Measurements from ENCODE around the gene F2R. TPM values are rescaled to one million over a fixed set of nuclear protein-coding genes. Genes with fewer than 3 reads are reported as not detected.

F2R gene
- polyA plus RNA-seq, 2 donors = 0.45 to 1.5 TPM

DNA sequence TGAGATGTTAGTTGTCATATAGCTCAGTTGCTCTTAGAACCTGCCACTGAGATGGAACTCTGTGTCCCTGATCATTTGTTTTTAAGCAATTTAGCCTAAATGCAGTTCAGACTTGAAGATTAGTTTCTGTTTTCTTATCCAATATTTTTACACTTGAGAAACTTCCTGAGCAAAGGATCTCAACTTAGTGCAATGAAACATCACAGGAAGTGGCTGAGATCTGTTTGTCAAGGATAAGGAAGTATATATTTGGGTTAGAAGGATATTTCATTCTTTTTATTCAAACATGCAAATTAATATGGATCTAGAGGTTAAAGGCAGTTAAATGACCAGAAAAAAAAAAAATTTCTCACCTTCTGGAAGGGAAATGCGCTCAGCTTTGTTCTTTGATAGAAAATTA lies 19.7 kb upstream of the F2R start:
- no peaks in the 10 kb centered on the region for H3K27me3 ChIP-seq (ENCODE audit: control insufficient read depth in 1 of 2, insufficient read depth in 2 of 2, low read length in 2 of 2)
- H3K36me3 ChIP-seq (ENCODE audit: control insufficient read depth in 2 of 2, insufficient read depth in 2 of 2, low read length in 1 of 2) = no peaks in the 10 kb centered on the region
- no peak overlapping the region for H3K27ac ChIP-seq (ENCODE audit: low read depth in 2 of 2, low read length in 1 of 2)
- no peaks in the 10 kb centered on the region for H3K4me1 ChIP-seq (ENCODE audit: control insufficient read depth in 2 of 2, insufficient read depth in 2 of 2, low read length in 1 of 2)
- H3K9me3 ChIP-seq (ENCODE audit: control insufficient read depth in 2 of 2, insufficient read depth in 1 of 2, low read depth in 1 of 2, low read length in 1 of 2) = no peaks in the 10 kb centered on the region
- no peak overlapping the region for H3K4me3 ChIP-seq (ENCODE audit: low read depth in 1 of 2, low read length in 2 of 2)
- 98 to 99% methylated on average over 1 of the region's 1 CpG for WGBS, 2 donors

GRCh38 chr5:76697670-76698069 lies 18.3 kb upstream of the F2R start:
- no peaks in the 10 kb centered on the region for H3K4me1 ChIP-seq (ENCODE audit: control insufficient read depth in 2 of 2, insufficient read depth in 2 of 2, low read length in 1 of 2)
- no peak overlapping the region for H3K4me3 ChIP-seq (ENCODE audit: low read depth in 1 of 2, low read length in 2 of 2)
- WGBS, 2 donors = 97% methylated on average over 5 of the region's 5 CpGs
- no peak overlapping the region for H3K27ac ChIP-seq (ENCODE audit: low read depth in 2 of 2, low read length in 1 of 2)
- H3K36me3 ChIP-seq (ENCODE audit: control insufficient read depth in 2 of 2, insufficient read depth in 2 of 2, low read length in 1 of 2) = no peaks in the 10 kb centered on the region
- no peaks in the 10 kb centered on the region for H3K27me3 ChIP-seq (ENCODE audit: control insufficient read depth in 1 of 2, insufficient read depth in 2 of 2, low read length in 2 of 2)
- no peaks in the 10 kb centered on the region for H3K9me3 ChIP-seq (ENCODE audit: control insufficient read depth in 2 of 2, insufficient read depth in 1 of 2, low read depth in 1 of 2, low read length in 1 of 2)

DNA sequence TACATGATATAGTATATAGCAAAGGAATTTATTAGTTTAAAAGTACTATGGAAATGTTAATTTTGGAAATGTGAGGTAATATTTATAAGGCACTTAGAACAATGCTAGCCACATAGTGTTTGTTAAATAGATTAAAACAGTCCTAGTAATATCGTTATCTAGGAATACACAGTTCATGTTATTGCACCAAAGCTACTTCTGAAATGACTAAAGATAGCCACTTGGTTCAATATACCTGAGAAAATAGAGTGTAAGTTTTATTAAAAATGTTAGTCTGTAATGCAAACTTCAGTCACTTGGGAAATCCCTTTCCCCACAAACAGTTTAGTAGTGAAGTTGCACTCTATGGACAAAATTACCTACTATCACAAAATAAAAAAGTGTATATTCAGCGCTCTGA lies 15.4 kb upstream of the F2R start:
- H3K9me3 ChIP-seq (ENCODE audit: control insufficient read depth in 2 of 2, insufficient read depth in 1 of 2, low read depth in 1 of 2, low read length in 1 of 2) = no peaks in the 10 kb centered on the region

GRCh38 chr5:76701298-76701697 lies 14.6 kb upstream of the F2R start:
- no peaks in the 10 kb centered on the region for H3K4me1 ChIP-seq (ENCODE audit: control insufficient read depth in 2 of 2, insufficient read depth in 2 of 2, low read length in 1 of 2)
- no peaks in the 10 kb centered on the region for H3K27me3 ChIP-seq (ENCODE audit: control insufficient read depth in 1 of 2, insufficient read depth in 2 of 2, low read length in 2 of 2)
- H3K27ac ChIP-seq (ENCODE audit: low read depth in 2 of 2, low read length in 1 of 2) = peak overlapping the region in 1 of 2 donors; percentile 7
- no peaks in the 10 kb centered on the region for H3K36me3 ChIP-seq (ENCODE audit: control insufficient read depth in 2 of 2, insufficient read depth in 2 of 2, low read length in 1 of 2)
- no peaks in the 10 kb centered on the region for H3K9me3 ChIP-seq (ENCODE audit: control insufficient read depth in 2 of 2, insufficient read depth in 1 of 2, low read depth in 1 of 2, low read length in 1 of 2)
- 33 to 60% methylated on average over 2 of the region's 2 CpGs for WGBS, 2 donors
- H3K4me3 ChIP-seq (ENCODE audit: low read depth in 1 of 2, low read length in 2 of 2) = no peak overlapping the region

More for the DNA sequence above, 15.4 kb upstream of the F2R start:
- Histone ChIP-seq H3K27me3 (ENCODE audit: control insufficient read depth in 1 of 2, insufficient read depth in 2 of 2, low read length in 2 of 2) (no peaks in the 10 kb centered on the region), H3K4me3 (ENCODE audit: low read depth in 1 of 2, low read length in 2 of 2) (no peak overlapping the region), H3K36me3 (ENCODE audit: control insufficient read depth in 2 of 2, insufficient read depth in 2 of 2, low read length in 1 of 2) (no peaks in the 10 kb centered on the region), H3K27ac (ENCODE audit: low read depth in 2 of 2, low read length in 1 of 2) (no peak overlapping the region), H3K4me1 (ENCODE audit: control insufficient read depth in 2 of 2, insufficient read depth in 2 of 2, low read length in 1 of 2) (no peaks in the 10 kb centered on the region)
- WGBS, 2 donors = 90 to 93% methylated on average over 2 of the region's 2 CpGs

DNA sequence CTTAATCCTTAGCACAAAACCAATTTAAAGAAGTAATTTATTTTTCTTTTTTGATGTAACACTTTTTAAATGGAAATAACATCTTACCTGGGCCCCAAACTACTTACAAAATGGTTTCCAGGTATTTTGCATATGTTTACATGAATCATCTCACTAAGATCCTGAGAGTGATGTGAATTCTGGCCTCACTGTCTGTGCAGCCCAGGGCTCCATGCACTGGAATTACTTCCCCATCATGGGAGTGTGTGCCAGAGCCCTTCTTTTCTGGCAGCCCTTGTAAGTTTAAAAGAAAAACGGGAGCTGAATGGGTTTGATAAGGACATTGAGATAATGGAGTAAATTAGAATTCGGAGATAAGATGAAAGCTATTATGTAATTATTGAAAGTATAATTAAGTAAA lies 12.2 kb upstream of the F2R start:
- H3K9me3 ChIP-seq (ENCODE audit: control insufficient read depth in 2 of 2, insufficient read depth in 1 of 2, low read depth in 1 of 2, low read length in 1 of 2) = no peaks in the 10 kb centered on the region
- no peaks in the 10 kb centered on the region for H3K4me1 ChIP-seq (ENCODE audit: control insufficient read depth in 2 of 2, insufficient read depth in 2 of 2, low read length in 1 of 2)
- WGBS, 2 donors = 62 to 77% methylated on average over 2 of the region's 2 CpGs
- no peak overlapping the region for H3K4me3 ChIP-seq (ENCODE audit: low read depth in 1 of 2, low read length in 2 of 2)
- H3K27me3 ChIP-seq (ENCODE audit: control insufficient read depth in 1 of 2, insufficient read depth in 2 of 2, low read length in 2 of 2) = no peaks in the 10 kb centered on the region
- H3K36me3 ChIP-seq (ENCODE audit: control insufficient read depth in 2 of 2, insufficient read depth in 2 of 2, low read length in 1 of 2) = no peaks in the 10 kb centered on the region
- no peak overlapping the region for H3K27ac ChIP-seq (ENCODE audit: low read depth in 2 of 2, low read length in 1 of 2)

- no peaks in the 10 kb centered on the region for H3K36me3 ChIP-seq (ENCODE audit: control insufficient read depth in 2 of 2, insufficient read depth in 2 of 2, low read length in 1 of 2)
- H3K27ac ChIP-seq (ENCODE audit: low read depth in 2 of 2, low read length in 1 of 2) = no peak overlapping the region
- no peaks in the 10 kb centered on the region for H3K4me1 ChIP-seq (ENCODE audit: control insufficient read depth in 2 of 2, insufficient read depth in 2 of 2, low read length in 1 of 2)
- no peak overlapping the region for H3K4me3 ChIP-seq (ENCODE audit: low read depth in 1 of 2, low read length in 2 of 2)
- H3K27me3 ChIP-seq (ENCODE audit: control insufficient read depth in 1 of 2, insufficient read depth in 2 of 2, low read length in 2 of 2) = no peaks in the 10 kb centered on the region
- no peaks in the 10 kb centered on the region for H3K9me3 ChIP-seq (ENCODE audit: control insufficient read depth in 2 of 2, insufficient read depth in 1 of 2, low read depth in 1 of 2, low read length in 1 of 2)
Observed at GRCh38 chr5:76704131-76704663, 11.7 kb upstream of the F2R start.

GRCh38 chr5:76705574-76705973 lies 10.4 kb upstream of the F2R start:
- H3K27ac ChIP-seq (ENCODE audit: low read depth in 2 of 2, low read length in 1 of 2) = no peak overlapping the region
- no peaks in the 10 kb centered on the region for H3K4me1 ChIP-seq (ENCODE audit: control insufficient read depth in 2 of 2, insufficient read depth in 2 of 2, low read length in 1 of 2)
- H3K4me3 ChIP-seq (ENCODE audit: low read depth in 1 of 2, low read length in 2 of 2) = no peak overlapping the region
- H3K36me3 ChIP-seq (ENCODE audit: control insufficient read depth in 2 of 2, insufficient read depth in 2 of 2, low read length in 1 of 2) = no peaks in the 10 kb centered on the region
- no peaks in the 10 kb centered on the region for H3K9me3 ChIP-seq (ENCODE audit: control insufficient read depth in 2 of 2, insufficient read depth in 1 of 2, low read depth in 1 of 2, low read length in 1 of 2)
- no peaks in the 10 kb centered on the region for H3K27me3 ChIP-seq (ENCODE audit: control insufficient read depth in 1 of 2, insufficient read depth in 2 of 2, low read length in 2 of 2)

DNA sequence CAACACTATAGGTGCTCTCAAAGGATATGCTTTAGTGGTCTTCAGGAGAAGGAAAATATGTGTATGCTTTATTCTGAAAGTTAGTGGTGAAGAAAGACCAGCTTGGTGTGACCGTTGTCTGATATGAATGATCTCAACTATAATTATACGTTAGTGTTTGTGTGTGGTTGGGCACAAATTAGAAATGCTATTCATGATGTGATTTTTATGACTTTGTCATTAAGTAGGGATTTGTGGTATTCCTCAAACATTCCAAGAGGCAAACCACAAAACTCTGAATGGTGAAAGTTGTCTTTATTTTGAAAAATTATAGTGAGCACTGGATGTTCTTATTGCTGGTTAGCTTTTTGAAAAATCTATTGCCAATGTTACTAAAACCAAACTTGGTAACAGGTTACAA lies 6.2 kb upstream of the F2R start:
- Histone ChIP-seq H3K27ac (ENCODE audit: low read depth in 2 of 2, low read length in 1 of 2) (no peak overlapping the region), H3K4me3 (ENCODE audit: low read depth in 1 of 2, low read length in 2 of 2) (no peak overlapping the region), H3K36me3 (ENCODE audit: control insufficient read depth in 2 of 2, insufficient read depth in 2 of 2, low read length in 1 of 2) (no peaks in the 10 kb centered on the region), H3K4me1 (ENCODE audit: control insufficient read depth in 2 of 2, insufficient read depth in 2 of 2, low read length in 1 of 2) (no peaks in the 10 kb centered on the region), H3K9me3 (ENCODE audit: control insufficient read depth in 2 of 2, insufficient read depth in 1 of 2, low read depth in 1 of 2, low read length in 1 of 2) (no peaks in the 10 kb centered on the region), H3K27me3 (ENCODE audit: control insufficient read depth in 1 of 2, insufficient read depth in 2 of 2, low read length in 2 of 2) (no peaks in the 10 kb centered on the region)
- 68 to 79% methylated on average over 2 of the region's 2 CpGs for WGBS, 2 donors

GRCh38 chr5:76710991-76711390 lies 4.9 kb upstream of the F2R start:
- Histone ChIP-seq H3K4me1 (ENCODE audit: control insufficient read depth in 2 of 2, insufficient read depth in 2 of 2, low read length in 1 of 2) (no peaks in the 10 kb centered on the region), H3K9me3 (ENCODE audit: control insufficient read depth in 2 of 2, insufficient read depth in 1 of 2, low read depth in 1 of 2, low read length in 1 of 2) (no peaks in the 10 kb centered on the region), H3K36me3 (ENCODE audit: control insufficient read depth in 2 of 2, insufficient read depth in 2 of 2, low read length in 1 of 2) (no peaks in the 10 kb centered on the region), H3K4me3 (ENCODE audit: low read depth in 1 of 2, low read length in 2 of 2) (no peak overlapping the region), H3K27me3 (ENCODE audit: control insufficient read depth in 1 of 2, insufficient read depth in 2 of 2, low read length in 2 of 2) (no peaks in the 10 kb centered on the region), H3K27ac (ENCODE audit: low read depth in 2 of 2, low read length in 1 of 2) (no peak overlapping the region)
- WGBS, 2 donors = 40 to 55% methylated on average over 4 of the region's 4 CpGs

DNA sequence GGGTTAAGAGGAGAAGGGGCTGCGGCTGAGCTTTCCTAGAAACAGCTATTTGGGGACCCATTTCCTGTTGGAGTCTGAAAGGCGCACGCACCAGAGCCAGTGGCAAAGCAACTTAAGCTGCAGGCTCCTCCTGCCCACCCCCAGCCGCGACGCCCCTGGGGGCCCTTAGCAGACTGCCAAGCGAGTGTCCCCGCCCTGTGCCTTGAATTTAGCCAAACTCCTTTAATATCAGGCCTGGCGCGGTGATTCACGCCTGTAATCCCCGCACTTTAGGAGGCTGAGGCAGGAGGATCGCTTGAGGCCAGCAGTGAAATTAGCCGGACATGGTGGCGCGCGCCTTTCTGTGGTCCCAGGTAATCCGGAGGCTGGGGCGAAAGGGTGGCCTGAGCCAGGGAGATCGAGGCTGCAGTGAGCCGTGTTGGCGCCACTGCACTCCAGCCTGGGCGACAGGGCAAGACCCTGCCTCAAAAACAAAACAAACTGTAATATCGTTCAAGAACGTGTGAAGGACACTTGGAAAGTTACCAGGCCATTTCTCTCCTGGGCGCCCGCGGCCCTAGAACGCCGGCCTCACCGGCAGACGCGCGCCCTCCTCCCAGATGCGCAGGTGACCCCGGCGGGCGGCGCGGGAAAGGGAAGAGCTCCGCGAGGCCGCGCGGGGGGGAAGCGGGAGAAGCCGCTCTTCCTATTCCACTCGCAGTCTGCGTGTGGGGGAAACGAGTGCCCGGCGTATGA lies 1.0 kb upstream of the F2R start:
- WGBS, 2 donors = 20% methylated on average over 52 of the region's 52 CpGs
- H3K27ac ChIP-seq (ENCODE audit: low read depth in 2 of 2, low read length in 1 of 2) = no peak overlapping the region
- peak overlapping the region; percentile 59 for H3K4me3 ChIP-seq (ENCODE audit: low read depth in 1 of 2, low read length in 2 of 2)

More for the DNA sequence above, 1.0 kb upstream of the F2R start:
- H3K9me3 ChIP-seq (ENCODE audit: control insufficient read depth in 2 of 2, insufficient read depth in 1 of 2, low read depth in 1 of 2, low read length in 1 of 2) = no peaks in the 10 kb centered on the region
- H3K27me3 ChIP-seq (ENCODE audit: control insufficient read depth in 1 of 2, insufficient read depth in 2 of 2, low read length in 2 of 2) = no peaks in the 10 kb centered on the region
- no peaks in the 10 kb centered on the region for H3K36me3 ChIP-seq (ENCODE audit: control insufficient read depth in 2 of 2, insufficient read depth in 2 of 2, low read length in 1 of 2)
- no peaks in the 10 kb centered on the region for H3K4me1 ChIP-seq (ENCODE audit: control insufficient read depth in 2 of 2, insufficient read depth in 2 of 2, low read length in 1 of 2)
